OCI-LY7 (cell line): Measurements from ENCODE around the gene PRKN. TPM values are rescaled to one million over a fixed set of nuclear protein-coding genes. Genes with fewer than 3 reads are reported as not detected.
"Not testable (repeated sequence)": the region's sequence is repeated elsewhere in the genome, so short reads cannot be mapped to it uniquely, and the experiment has no call there.

ENCODE experiments used
- BruUV-seq: library from RNA; stranded (reverse); fragments of 400-500 nt; replicated peaks from 2 replicates; lab custom pipeline; 2021; lab: Mats Ljungman, UMichigan
- CTCF ChIA-PET: fragments of 300-600 bp; sonication (Branson Sonifier 250); formaldehyde crosslinking; loops from one replicate; lab custom pipeline; 2022; ENCODE audit warnings: antibody characterized with exemption; ENCODE audit not compliant: unreplicated experiment; lab: Charles Lee
- POLR2A ChIA-PET: fragments of 300-600 bp; sonication (Branson Sonifier 250); formaldehyde crosslinking; loops from one replicate; lab custom pipeline; 2022; ENCODE audit warnings: antibody characterized with exemption; lab: Charles Lee
- DNase-seq: peaks from one replicate; pipeline ENCODE4 v3.0.0-alpha.2; 2015; ENCODE audit warnings: low spot score
- H2AFZ ChIP-seq: fragments of 200-600 bp; sonication (generic), shearing (Covaris generic); 2 replicates; pipeline ENCODE4 v1.6.1; 2014; ENCODE audit warnings: mild to moderate bottlenecking, antibody characterized with exemption, low read length, moderate library complexity
- H3K27ac ChIP-seq: fragments of 200-600 bp; sonication (generic); 2 replicates; pipeline ENCODE4 v1.5.1; 2014; ENCODE audit warnings: mixed run types, low read depth, mild to moderate bottlenecking, moderate library complexity, low read length, inconsistent platforms; ENCODE audit not compliant: poor library complexity, severe bottlenecking
- H3K36me3 ChIP-seq: fragments of 200-600 bp; sonication (generic); 2 replicates; pipeline ENCODE4 v1.6.1; 2014; ENCODE audit warnings: mild to moderate bottlenecking, antibody characterized with exemption, low read length, moderate library complexity, mixed read lengths; ENCODE audit not compliant: insufficient read depth
- H3K4me1 ChIP-seq: fragments of 200-600 bp; sonication (generic); 2 replicates; pipeline ENCODE4 v1.5.1; 2014; ENCODE audit warnings: mild to moderate bottlenecking, low read length; ENCODE audit not compliant: insufficient read depth, poor library complexity, severe bottlenecking
- H3K4me2 ChIP-seq: fragments of 200-600 bp; sonication (generic); 2 replicates; pipeline ENCODE4 v1.6.1; 2014; ENCODE audit warnings: mild to moderate bottlenecking, low read length
- H3K4me3 ChIP-seq: fragments of 200-600 bp; sonication (generic); 2 replicates; pipeline ENCODE4 v1.5.1; 2014; ENCODE audit warnings: mild to moderate bottlenecking, low read depth, low read length; ENCODE audit not compliant: poor library complexity, severe bottlenecking
- H3K79me2 ChIP-seq: fragments of 200-600 bp; sonication (generic); 2 replicates; pipeline ENCODE4 v1.6.1; 2016; ENCODE audit warnings: low read depth, mild to moderate bottlenecking, low read length, moderate library complexity, mixed read lengths; ENCODE audit not compliant: insufficient read depth
- H3K9me2 ChIP-seq: fragments of 200-600 bp; sonication (generic); 2 replicates; pipeline ENCODE4 v1.6.1; 2016; ENCODE audit warnings: mild to moderate bottlenecking, low read length, mixed read lengths; ENCODE audit not compliant: insufficient read depth
- H3K9me3 ChIP-seq: fragments of 200-600 bp; sonication (generic); 2 replicates; pipeline ENCODE4 v1.6.1; 2014; ENCODE audit warnings: mild to moderate bottlenecking, mixed run types, low read length, mixed read lengths
- H4K20me1 ChIP-seq: fragments of 200-600 bp; sonication (generic); 2 replicates; pipeline ENCODE4 v1.6.1; 2014; ENCODE audit warnings: mild to moderate bottlenecking, antibody characterized with exemption, low read length, moderate library complexity, mixed read lengths; ENCODE audit not compliant: insufficient read depth
- EZH2phosphoT487 ChIP-seq: fragments of 200-600 bp; sonication (generic); IDR thresholded peaks from 2 replicates; pipeline ENCODE4 v1.6.1; 2018; ENCODE audit warnings: low read depth, borderline replicate concordance, mild to moderate bottlenecking, mixed run types, antibody characterized with exemption, low read length, moderate library complexity, mixed read lengths
- intact Hi-C: fragments of 100-400 bp; cut with micrococcal nuclease; formaldehyde crosslinking; loops from one replicate; pipeline ENCODE4 v1.10.0; 2022; ENCODE audit not compliant: unreplicated experiment
- total RNA-seq, 2 experiments: library from RNA; depleted of rRNA in 1 of 2; stranded (reverse); fragments of >200 nt in 1 of 2; shearing (Covaris generic) in 1 of 2; gene quantifications; 2 replicates each; pipeline ENCODE4 v1.2.3, GENCODE V29; 2014 to 2022
- TF ChIP-seq, protein P1 (sequence below): fragments of 200-600 bp; sonication (generic); conservative IDR thresholded peaks from 2 replicates; pipeline ENCODE4 v1.5.1; 2014; ENCODE audit warnings: mild to moderate bottlenecking, antibody characterized with exemption, low read length, moderate library complexity, mixed read lengths

Gene PRKN
- total RNA-seq, 2 experiments from 2014 or later = 1.3 to 2.0 TPM

GRCh38 chr6:161338015-161338414 is 1389.6 kb downstream of the PRKN start:
- no TSS peak for BruUV-seq
- no peak overlapping the region for H3K4me3 ChIP-seq
- no peaks in the 10 kb centered on the region for H3K9me2 ChIP-seq
- no peak overlapping the region for H2AFZ ChIP-seq
- no peaks in the 10 kb centered on the region for H3K9me3 ChIP-seq
- no peaks in the 10 kb centered on the region for H3K36me3 ChIP-seq
- intact Hi-C loops = no loop called here
- DNase-seq = no peak
- H3K79me2 ChIP-seq = no peaks in the 10 kb centered on the region
- no peak for TF ChIP-seq EZH2phosphoT487
- TF ChIP-seq, protein P1, sequence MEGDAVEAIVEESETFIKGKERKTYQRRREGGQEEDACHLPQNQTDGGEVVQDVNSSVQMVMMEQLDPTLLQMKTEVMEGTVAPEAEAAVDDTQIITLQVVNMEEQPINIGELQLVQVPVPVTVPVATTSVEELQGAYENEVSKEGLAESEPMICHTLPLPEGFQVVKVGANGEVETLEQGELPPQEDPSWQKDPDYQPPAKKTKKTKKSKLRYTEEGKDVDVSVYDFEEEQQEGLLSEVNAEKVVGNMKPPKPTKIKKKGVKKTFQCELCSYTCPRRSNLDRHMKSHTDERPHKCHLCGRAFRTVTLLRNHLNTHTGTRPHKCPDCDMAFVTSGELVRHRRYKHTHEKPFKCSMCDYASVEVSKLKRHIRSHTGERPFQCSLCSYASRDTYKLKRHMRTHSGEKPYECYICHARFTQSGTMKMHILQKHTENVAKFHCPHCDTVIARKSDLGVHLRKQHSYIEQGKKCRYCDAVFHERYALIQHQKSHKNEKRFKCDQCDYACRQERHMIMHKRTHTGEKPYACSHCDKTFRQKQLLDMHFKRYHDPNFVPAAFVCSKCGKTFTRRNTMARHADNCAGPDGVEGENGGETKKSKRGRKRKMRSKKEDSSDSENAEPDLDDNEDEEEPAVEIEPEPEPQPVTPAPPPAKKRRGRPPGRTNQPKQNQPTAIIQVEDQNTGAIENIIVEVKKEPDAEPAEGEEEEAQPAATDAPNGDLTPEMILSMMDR = no peak
- no peaks in the 10 kb centered on the region for H4K20me1 ChIP-seq
- ChIA-PET POLR2A (no interaction called here), CTCF (no interaction called here)
- no peak overlapping the region for H3K27ac ChIP-seq
- H3K4me1 ChIP-seq = no peaks in the 10 kb centered on the region
- H3K4me2 ChIP-seq = no peak overlapping the region

GRCh38 chr6:161336479-161336878 is 1391.1 kb downstream of the PRKN start:
- H4K20me1 ChIP-seq = no peaks in the 10 kb centered on the region
- ChIA-PET CTCF (interaction anchor here (0.5 kb wide), 1 partner anchor 81 kb away, joined by 3 read pairs; no protein-coding TSS in a partner anchor), POLR2A (no interaction called here)
- BruUV-seq = no TSS peak
- no peak overlapping the region for H3K4me2 ChIP-seq
- H2AFZ ChIP-seq = no peak overlapping the region
- DNase-seq = no peak
- H3K9me2 ChIP-seq = no peaks in the 10 kb centered on the region
- no peak overlapping the region for H3K27ac ChIP-seq
- TF ChIP-seq EZH2phosphoT487 = no peak
- TF ChIP-seq, protein P1 = no peak
- no peak overlapping the region for H3K4me3 ChIP-seq
- no peaks in the 10 kb centered on the region for H3K9me3 ChIP-seq
- no peaks in the 10 kb centered on the region for H3K79me2 ChIP-seq
- intact Hi-C loops = no loop called here
- no peaks in the 10 kb centered on the region for H3K4me1 ChIP-seq
- H3K36me3 ChIP-seq = no peaks in the 10 kb centered on the region

DNA sequence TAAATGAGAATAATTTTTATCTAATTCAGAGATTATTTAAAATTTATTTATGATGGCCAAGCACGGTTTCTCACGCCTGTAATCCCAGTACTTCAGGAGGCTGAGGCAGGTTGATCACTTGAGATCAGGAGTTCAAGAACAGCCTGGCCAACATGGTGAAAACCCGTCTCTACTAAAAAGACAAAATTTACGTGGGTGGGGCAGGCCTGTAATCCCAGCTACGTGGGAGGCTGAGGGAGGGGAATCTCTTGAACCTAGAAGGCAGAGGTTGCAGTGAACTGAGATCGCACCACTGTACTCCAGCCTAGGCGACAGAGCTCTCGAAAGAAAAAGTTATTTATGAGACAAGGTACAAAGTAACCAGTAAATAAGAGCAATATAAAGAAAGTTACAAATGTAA is 1394.2 kb downstream of the PRKN start:
- no peaks in the 10 kb centered on the region for H3K36me3 ChIP-seq
- no peaks in the 10 kb centered on the region for H3K4me1 ChIP-seq
- ChIA-PET POLR2A (interaction anchor here (0.7 kb wide), 1 partner anchor 54 kb away, joined by 4 read pairs; no protein-coding TSS in a partner anchor), CTCF (no interaction called here)
- H3K4me3 ChIP-seq = no peak overlapping the region
- no peaks in the 10 kb centered on the region for H3K9me2 ChIP-seq
- H3K4me2 ChIP-seq = no peak overlapping the region
- BruUV-seq = no TSS peak
- no peak overlapping the region for H3K27ac ChIP-seq
- no peak for DNase-seq
- no peaks in the 10 kb centered on the region for H4K20me1 ChIP-seq
- no peaks in the 10 kb centered on the region for H3K79me2 ChIP-seq
- no peak overlapping the region for H2AFZ ChIP-seq
- H3K9me3 ChIP-seq = no peaks in the 10 kb centered on the region
- TF ChIP-seq, protein P1 = no peak
- no peak for TF ChIP-seq EZH2phosphoT487
- intact Hi-C loops = no loop called here

- H2AFZ ChIP-seq, CTCF ChIA-PET, H3K4me1 ChIP-seq, DNase-seq, H4K20me1 ChIP-seq, H3K9me2 ChIP-seq, H3K27ac ChIP-seq, H3K36me3 ChIP-seq, H3K79me2 ChIP-seq, H3K4me3 ChIP-seq, BruUV-seq, H3K9me3 ChIP-seq, H3K4me2 ChIP-seq, intact Hi-C loops: not testable (repeated sequence)
- POLR2A ChIA-PET = interaction anchor here (0.7 kb wide), 1 partner anchor 1212 kb away, joined by 3 read pairs; no protein-coding TSS in a partner anchor
These were observed 1396.0 kb downstream of the PRKN start for GRCh38 chr6:161331402-161332081.
